ENCODE measurements around the gene CDK3. TPM values are rescaled to one million over a fixed set of nuclear protein-coding genes. Genes with fewer than 3 reads are reported as not detected.

The CDK3 gene
- total and polyA plus RNA-seq, 9 of the 15 experiments (the other 6 are each of a cell fraction or from before 2014, with no cell fraction given), result 0.55 to 8.2 (median 4.7) TPM

DNA sequence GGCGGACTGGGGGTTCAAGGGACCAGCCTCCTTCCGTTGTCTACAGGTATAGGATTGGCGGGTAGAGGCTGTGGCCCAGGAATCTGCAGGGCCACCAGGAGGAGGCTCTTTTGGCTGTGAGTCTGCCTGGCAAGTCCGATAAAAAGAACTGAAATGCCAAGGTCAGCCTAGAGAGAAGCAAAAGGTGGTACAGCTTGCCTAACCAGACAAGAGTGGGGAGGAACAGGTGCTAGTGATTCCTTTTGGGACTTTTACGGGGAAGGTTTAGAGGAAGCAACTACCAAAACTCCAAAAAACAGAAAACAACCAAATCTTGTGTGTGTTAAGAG is 32.1 kb downstream of the CDK3 start:
- CTCF ChIA-PET (ENCODE audit: low intra/inter-chr PET ratio), result no interaction called here
- in situ Hi-C loops (cut with MboI) (no loop called here), intact Hi-C loops (cut with micrococcal nuclease) (no loop called here)
- FAIRE-seq, result no peak
- H2AFZ ChIP-seq (ENCODE audit: low read depth, low read length), result no peak overlapping the region
- TF ChIP-seq, protein P1, sequence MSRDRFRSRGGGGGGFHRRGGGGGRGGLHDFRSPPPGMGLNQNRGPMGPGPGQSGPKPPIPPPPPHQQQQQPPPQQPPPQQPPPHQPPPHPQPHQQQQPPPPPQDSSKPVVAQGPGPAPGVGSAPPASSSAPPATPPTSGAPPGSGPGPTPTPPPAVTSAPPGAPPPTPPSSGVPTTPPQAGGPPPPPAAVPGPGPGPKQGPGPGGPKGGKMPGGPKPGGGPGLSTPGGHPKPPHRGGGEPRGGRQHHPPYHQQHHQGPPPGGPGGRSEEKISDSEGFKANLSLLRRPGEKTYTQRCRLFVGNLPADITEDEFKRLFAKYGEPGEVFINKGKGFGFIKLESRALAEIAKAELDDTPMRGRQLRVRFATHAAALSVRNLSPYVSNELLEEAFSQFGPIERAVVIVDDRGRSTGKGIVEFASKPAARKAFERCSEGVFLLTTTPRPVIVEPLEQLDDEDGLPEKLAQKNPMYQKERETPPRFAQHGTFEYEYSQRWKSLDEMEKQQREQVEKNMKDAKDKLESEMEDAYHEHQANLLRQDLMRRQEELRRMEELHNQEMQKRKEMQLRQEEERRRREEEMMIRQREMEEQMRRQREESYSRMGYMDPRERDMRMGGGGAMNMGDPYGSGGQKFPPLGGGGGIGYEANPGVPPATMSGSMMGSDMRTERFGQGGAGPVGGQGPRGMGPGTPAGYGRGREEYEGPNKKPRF (IDR thresholded peaks at IDR 0.05; ENCODE audit: low read depth, low read length), result no peak
- TF ChIP-seq POLR3A (IDR thresholded peaks at IDR 0.05; ENCODE audit: borderline replicate concordance, extremely low read depth, insufficient read depth, insufficient read length), result no peak
- TF ChIP-seq RAD51 (IDR thresholded peaks at IDR 0.05; ENCODE audit: borderline replicate concordance, low read depth), result no peak
- no peak for TF ChIP-seq AFF1 (IDR thresholded peaks at IDR 0.05; ENCODE audit: low read depth in 1 of 2, partially characterized antibody in 2 of 2)
- TF ChIP-seq, protein P2, sequence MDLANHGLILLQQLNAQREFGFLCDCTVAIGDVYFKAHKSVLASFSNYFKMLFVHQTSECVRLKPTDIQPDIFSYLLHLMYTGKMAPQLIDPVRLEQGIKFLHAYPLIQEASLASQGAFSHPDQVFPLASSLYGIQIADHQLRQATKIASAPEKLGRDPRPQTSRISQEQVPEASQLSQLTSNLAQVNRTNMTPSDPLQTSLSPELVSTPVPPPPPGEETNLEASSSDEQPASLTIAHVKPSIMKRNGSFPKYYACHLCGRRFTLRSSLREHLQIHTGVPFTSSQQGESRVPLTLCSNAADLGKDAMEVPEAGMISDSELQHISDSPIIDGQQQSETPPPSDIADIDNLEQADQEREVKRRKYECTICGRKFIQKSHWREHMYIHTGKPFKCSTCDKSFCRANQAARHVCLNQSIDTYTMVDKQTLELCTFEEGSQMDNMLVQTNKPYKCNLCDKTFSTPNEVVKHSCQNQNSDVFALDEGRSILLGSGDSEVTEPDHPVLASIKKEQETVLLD (IDR thresholded peaks at IDR 0.05), result no peak
- TF ChIP-seq ZFP1 (CRISPR knock-in tag; IDR thresholded peaks at IDR 0.05), result no peak
- no peak overlapping the region for H3K4me3 ChIP-seq
- no peak for DNase-seq (ENCODE audit: extremely low read depth in 1 of 4, low spot score in 3 of 4)
- no peaks in the 10 kb centered on the region for H3K79me2 ChIP-seq (ENCODE audit: control insufficient read depth, insufficient read depth, low read length)
- no peaks in the 10 kb centered on the region for H4K20me1 ChIP-seq (replicated peaks; ENCODE audit: control insufficient read depth, insufficient read depth, low read length)
- POLR2A ChIA-PET, result interaction anchor here (0.6 to 0.8 kb wide), 3 partner anchors 38 to 247 kb away, joined by 3 to 4 read pairs (median 3); no protein-coding TSS in a partner anchor
- no peak overlapping the region for H3K4me2 ChIP-seq (ENCODE audit: insufficient read depth, low read length)
- no TSS peak for BruUV-seq (replicated peaks)
- WGBS (ENCODE audit: insufficient coverage, low coverage, missing lambda C conversion rate), result 69% methylated on average over 5 of the region's 5 CpGs
- no peaks in the 10 kb centered on the region for H3K9me1 ChIP-seq (ENCODE audit: control insufficient read depth, insufficient read depth, low read length)
- H3K27me3 ChIP-seq (ENCODE audit: control insufficient read depth in 2 of 2, insufficient read depth in 2 of 2, low read length in 2 of 2), result no peaks in the 10 kb centered on the region
- H3K27ac ChIP-seq (ENCODE audit: extremely low read depth, low read depth, low read length), result no peak overlapping the region
- no peak overlapping the region for H3K9ac ChIP-seq (ENCODE audit: insufficient read depth in 1 of 2, low read depth in 2 of 2, low read length in 2 of 2)
- H3K9me3 ChIP-seq (replicated peaks; ENCODE audit: control insufficient read depth, insufficient read depth, low read depth, low read length), result no peaks in the 10 kb centered on the region
- H3K36me3 ChIP-seq (ENCODE audit: control insufficient read depth, insufficient read depth, low read length), result peaks cover under 1% of the 10 kb centered on the region; the same call in 1 of the 3 replicates
- no peak for ATAC-seq
- H3K4me1 ChIP-seq (replicated peaks in 1 of 2; ENCODE audit: control insufficient read depth in 2 of 2, insufficient read depth in 2 of 2, low read length in 2 of 2), result peaks cover 8 to 19% of the 10 kb centered on the region in 2 experiments

Data from K562 (cell line).